ENCODE measurements around the gene NOL7. TPM values are rescaled to one million over a fixed set of nuclear protein-coding genes. Genes with fewer than 3 reads are reported as not detected.
A peak's percentile ranks its signal among the peaks of the same experiment; 100 is the strongest.

The NOL7 gene
- total RNA-seq, 5 donors from 2014 or later (not counting 1 experiment from before 2014, with no cell fraction given), result 46.9 to 62.3 (median 59.3) TPM

- Mint-ChIP-seq H3K27me3 (no peaks in the 10 kb centered on the region), H3K9me3 (no peaks in the 10 kb centered on the region), H3K27ac (peak overlapping the region in 1 of 2 donors; percentile 19), H3K4me1 (peaks cover 7 to 14% (median 11%) of the 10 kb centered on the region in 3 donors), H3K36me3 (peaks cover 57% of the 10 kb centered on the region), H3K4me3 (no peak overlapping the region)
- ChIA-PET CTCF (interaction anchor here (0.7 to 1.0 kb wide), 2 partner anchors 12 to 140 kb away, joined by 3 to 4 read pairs; no protein-coding TSS in a partner anchor), POLR2A (interaction anchor here in 1 of 2 donors (0.8 kb wide), 1 partner anchor 16 kb away, joined by 4 read pairs; the partner anchor contains the start of gene NOL7)
- Histone ChIP-seq H3K9me3 (no peaks in the 10 kb centered on the region), H3K4me1 (ENCODE audit: control insufficient read depth in 1 of 2, extremely low read depth in 1 of 2, insufficient read depth in 2 of 2, low read length in 2 of 2) (no peaks in the 10 kb centered on the region), H3K27ac (ENCODE audit: low read length) (no peak overlapping the region), H3K27me3 (replicated peaks in 1 of 2; ENCODE audit: control insufficient read depth in 2 of 2, extremely low read depth in 1 of 2, insufficient read depth in 2 of 2, low read length in 1 of 2) (no peaks in the 10 kb centered on the region), H3K36me3 (ENCODE audit: control insufficient read depth in 2 of 2, extremely low read depth in 1 of 2, insufficient read depth in 1 of 2, low read length in 1 of 2) (peaks cover 0 to 56% of the 10 kb centered on the region in 2 donors), H3K4me3 (ENCODE audit: control insufficient read depth in 1 of 2, extremely low read depth in 1 of 2, low read length in 1 of 2) (no peak overlapping the region)
- ATAC-seq (replicated peaks in 1 of 4) (no peak), DNase-seq (no peak)
- WGBS (ENCODE audit: insufficient coverage), result no CpG with 5 or more reads among the region's 1 CpG
Measured at GRCh38 chr6:13630499-13630898, 15.4 kb downstream of the NOL7 start.

- ChIA-PET POLR2A (no interaction called here), CTCF (interaction anchor here in 1 of 2 donors (1.6 kb wide), 1 partner anchor 9 kb away, joined by 6 read pairs; no protein-coding TSS in a partner anchor)
- Histone ChIP-seq H3K27me3 (replicated peaks in 1 of 2; ENCODE audit: control insufficient read depth in 2 of 2, extremely low read depth in 1 of 2, insufficient read depth in 2 of 2, low read length in 1 of 2) (no peaks in the 10 kb centered on the region), H3K9me3 (no peaks in the 10 kb centered on the region), H3K4me3 (ENCODE audit: control insufficient read depth in 1 of 2, extremely low read depth in 1 of 2, low read length in 1 of 2) (no peak overlapping the region), H3K4me1 (ENCODE audit: control insufficient read depth in 1 of 2, extremely low read depth in 1 of 2, insufficient read depth in 2 of 2, low read length in 2 of 2) (peaks cover 0 to 12% of the 10 kb centered on the region in 2 experiments), H3K27ac (ENCODE audit: low read length) (no peak overlapping the region), H3K36me3 (ENCODE audit: control insufficient read depth in 2 of 2, extremely low read depth in 1 of 2, insufficient read depth in 1 of 2, low read length in 1 of 2) (peaks cover 0 to 48% of the 10 kb centered on the region in 2 donors)
- Mint-ChIP-seq H3K27ac (no peak overlapping the region), H3K4me3 (no peak overlapping the region), H3K9me3 (no peaks in the 10 kb centered on the region), H3K36me3 (peaks cover 53% of the 10 kb centered on the region), H3K27me3 (no peaks in the 10 kb centered on the region), H3K4me1 (peaks cover 30 to 36% (median 30%) of the 10 kb centered on the region in 3 donors)
- DNase-seq (no peak), ATAC-seq (replicated peaks in 1 of 4) (no peak)
- WGBS (ENCODE audit: insufficient coverage), result 100% methylated on average over 1 of the region's 2 CpGs
Measured at GRCh38 chr6:13633343-13633742, 18.2 kb downstream of the NOL7 start.

- peak overlapping the region in 1 of 3 donors; percentile 12 for H3K4me3 Mint-ChIP-seq
- POLR2A ChIA-PET, result interaction anchor here in 1 of 2 donors (0.6 to 1.2 kb wide), 2 partner anchors 17 to 21 kb away, joined by 4 read pairs; partner anchors contain the start of gene NOL7
- peaks cover 56% of the 10 kb centered on the region for H3K36me3 Mint-ChIP-seq
- peak overlapping the region; percentile 50 to 80 for H3K27ac Mint-ChIP-seq
- CTCF ChIA-PET, result interaction anchor here in 1 of 2 donors (1.1 to 1.5 kb wide), 2 partner anchors 21 to 431 kb away, joined by 3 to 4 read pairs; partner anchors contain the start of gene NOL7
- H3K27me3 ChIP-seq (replicated peaks in 1 of 2; ENCODE audit: control insufficient read depth in 2 of 2, extremely low read depth in 1 of 2, insufficient read depth in 2 of 2, low read length in 1 of 2), result no peaks in the 10 kb centered on the region
- H3K9me3 ChIP-seq, result no peaks in the 10 kb centered on the region
- ATAC-seq (replicated peaks in 1 of 4) (peak in 2 of 4 experiments; percentile 64 to 68), DNase-seq (no peak)
- H3K4me3 ChIP-seq (ENCODE audit: control insufficient read depth in 1 of 2, extremely low read depth in 1 of 2, low read length in 1 of 2), result no peak overlapping the region
- no peak overlapping the region for H3K27ac ChIP-seq (ENCODE audit: low read length)
- no peaks in the 10 kb centered on the region for H3K9me3 Mint-ChIP-seq
- peaks cover 24 to 35% (median 28%) of the 10 kb centered on the region in 3 donors for H3K4me1 Mint-ChIP-seq
- peaks cover 0 to 46% of the 10 kb centered on the region in 2 donors for H3K36me3 ChIP-seq (ENCODE audit: control insufficient read depth in 2 of 2, extremely low read depth in 1 of 2, insufficient read depth in 1 of 2, low read length in 1 of 2)
- H3K27me3 Mint-ChIP-seq, result no peaks in the 10 kb centered on the region
- no CpG with 5 or more reads among the region's 4 CpGs for WGBS (ENCODE audit: insufficient coverage)
- H3K4me1 ChIP-seq (ENCODE audit: control insufficient read depth in 1 of 2, extremely low read depth in 1 of 2, insufficient read depth in 2 of 2, low read length in 2 of 2), result peaks cover 0 to 12% of the 10 kb centered on the region in 2 experiments
Measured at GRCh38 chr6:13635948-13636658, 21.0 kb downstream of the NOL7 start.

GRCh38 chr6:13638014-13638413 lies 22.9 kb downstream of the NOL7 start:
- H3K27ac ChIP-seq (ENCODE audit: low read length), result no peak overlapping the region
- no peaks in the 10 kb centered on the region for H3K27me3 ChIP-seq (replicated peaks in 1 of 2; ENCODE audit: control insufficient read depth in 2 of 2, extremely low read depth in 1 of 2, insufficient read depth in 2 of 2, low read length in 1 of 2)
- no CpG with 5 or more reads among the region's 1 CpG for WGBS (ENCODE audit: insufficient coverage)
- peaks cover 0 to 34% of the 10 kb centered on the region in 2 donors for H3K36me3 ChIP-seq (ENCODE audit: control insufficient read depth in 2 of 2, extremely low read depth in 1 of 2, insufficient read depth in 1 of 2, low read length in 1 of 2)
- ATAC-seq (replicated peaks in 1 of 4) (no peak), DNase-seq (no peak)
- CTCF ChIA-PET, result interaction anchor here in 1 of 2 donors (0.5 kb wide), 1 partner anchor 25 kb away, joined by 3 read pairs; no protein-coding TSS in a partner anchor
- H3K27me3 Mint-ChIP-seq, result no peaks in the 10 kb centered on the region
- no peaks in the 10 kb centered on the region for H3K9me3 Mint-ChIP-seq
- peaks cover 0 to 12% of the 10 kb centered on the region in 2 experiments for H3K4me1 ChIP-seq (ENCODE audit: control insufficient read depth in 1 of 2, extremely low read depth in 1 of 2, insufficient read depth in 2 of 2, low read length in 2 of 2)
- no peak overlapping the region for H3K4me3 ChIP-seq (ENCODE audit: control insufficient read depth in 1 of 2, extremely low read depth in 1 of 2, low read length in 1 of 2)
- POLR2A ChIA-PET, result interaction anchor here in 1 of 2 donors (0.5 kb wide), 1 partner anchor 53 kb away, joined by 6 read pairs; no protein-coding TSS in a partner anchor
- peak overlapping the region; percentile 50 to 74 for H3K27ac Mint-ChIP-seq
- peaks cover 29 to 38% (median 32%) of the 10 kb centered on the region in 3 donors for H3K4me1 Mint-ChIP-seq
- H3K9me3 ChIP-seq, result no peaks in the 10 kb centered on the region
- H3K4me3 Mint-ChIP-seq, result no peak overlapping the region
- peaks cover 47% of the 10 kb centered on the region for H3K36me3 Mint-ChIP-seq

- no peak overlapping the region for H3K4me3 ChIP-seq (ENCODE audit: control insufficient read depth in 1 of 2, extremely low read depth in 1 of 2, low read length in 1 of 2)
- no peaks in the 10 kb centered on the region for H3K9me3 ChIP-seq
- H3K36me3 ChIP-seq (ENCODE audit: control insufficient read depth in 2 of 2, extremely low read depth in 1 of 2, insufficient read depth in 1 of 2, low read length in 1 of 2), result peaks cover 0 to 35% of the 10 kb centered on the region in 2 donors
- DNase-seq, result no peak
- peaks cover 0 to 12% of the 10 kb centered on the region in 2 experiments for H3K4me1 ChIP-seq (ENCODE audit: control insufficient read depth in 1 of 2, extremely low read depth in 1 of 2, insufficient read depth in 2 of 2, low read length in 2 of 2)
- H3K27me3 Mint-ChIP-seq, result no peaks in the 10 kb centered on the region
- no peaks in the 10 kb centered on the region for H3K27me3 ChIP-seq (replicated peaks in 1 of 2; ENCODE audit: control insufficient read depth in 2 of 2, extremely low read depth in 1 of 2, insufficient read depth in 2 of 2, low read length in 1 of 2)
- POLR2A ChIA-PET, result interaction anchor here in 1 of 2 donors (0.5 kb wide), 1 partner anchor 53 kb away, joined by 6 read pairs; no protein-coding TSS in a partner anchor
- no peak overlapping the region for H3K27ac ChIP-seq (ENCODE audit: low read length)
- no CpG with 5 or more reads among the region's 4 CpGs for WGBS (ENCODE audit: insufficient coverage)
- H3K27ac Mint-ChIP-seq, result peak overlapping the region; percentile 44 to 74
- peaks cover 49% of the 10 kb centered on the region for H3K36me3 Mint-ChIP-seq
- H3K9me3 Mint-ChIP-seq, result no peaks in the 10 kb centered on the region
- peaks cover 33 to 42% (median 36%) of the 10 kb centered on the region in 3 donors for H3K4me1 Mint-ChIP-seq
- CTCF ChIA-PET, result interaction anchor here in 1 of 2 donors (0.5 kb wide), 1 partner anchor 24 kb away, joined by 3 read pairs; no protein-coding TSS in a partner anchor
- ATAC-seq (replicated peaks in 1 of 4), result no peak
- no peak overlapping the region for H3K4me3 Mint-ChIP-seq
Measured at GRCh38 chr6:13638626-13639025, 23.5 kb downstream of the NOL7 start.

GRCh38 chr6:13641315-13641714 lies 26.2 kb downstream of the NOL7 start:
- H3K36me3 Mint-ChIP-seq, result peaks cover 38% of the 10 kb centered on the region
- ChIA-PET CTCF (interaction anchor here in 1 of 2 donors (0.6 kb wide), 1 partner anchor 140 kb away, joined by 5 read pairs; no protein-coding TSS in a partner anchor), POLR2A (interaction anchor here in 1 of 2 donors (0.6 kb wide), 1 partner anchor 26 kb away, joined by 3 read pairs; the partner anchor contains the start of gene NOL7)
- DNase-seq (no peak), ATAC-seq (replicated peaks in 1 of 4) (no peak)
- Histone ChIP-seq H3K36me3 (ENCODE audit: control insufficient read depth in 2 of 2, extremely low read depth in 1 of 2, insufficient read depth in 1 of 2, low read length in 1 of 2) (peaks cover 0 to 34% of the 10 kb centered on the region in 2 donors), H3K4me1 (ENCODE audit: control insufficient read depth in 1 of 2, extremely low read depth in 1 of 2, insufficient read depth in 2 of 2, low read length in 2 of 2) (peaks cover 0 to 5% of the 10 kb centered on the region in 2 experiments), H3K4me3 (ENCODE audit: control insufficient read depth in 1 of 2, extremely low read depth in 1 of 2, low read length in 1 of 2) (no peak overlapping the region), H3K27ac (ENCODE audit: low read length) (no peak overlapping the region), H3K9me3 (no peaks in the 10 kb centered on the region), H3K27me3 (replicated peaks in 1 of 2; ENCODE audit: control insufficient read depth in 2 of 2, extremely low read depth in 1 of 2, insufficient read depth in 2 of 2, low read length in 1 of 2) (no peaks in the 10 kb centered on the region)
- no peak overlapping the region for H3K27ac Mint-ChIP-seq
- no peaks in the 10 kb centered on the region for H3K9me3 Mint-ChIP-seq
- no peak overlapping the region for H3K4me3 Mint-ChIP-seq
- H3K27me3 Mint-ChIP-seq, result no peaks in the 10 kb centered on the region
- WGBS (ENCODE audit: insufficient coverage), result no CpG with 5 or more reads among the region's 5 CpGs
- peaks cover 27 to 34% (median 28%) of the 10 kb centered on the region in 3 donors for H3K4me1 Mint-ChIP-seq
